A549 (cell line): ENCODE results near the gene CUL4B. TPM values are rescaled to one million over a fixed set of nuclear protein-coding genes. Genes with fewer than 3 reads are reported as not detected.

Experiments
- ATAC-seq, 2 experiments: fragments of 200-7000 bp in 1 of 2; fragments of >200 bp in 1 of 2; cut with Nextera tagmentation in 1 of 2; cut with Tn5 transposase in 1 of 2; 3 replicates each; pipeline versions ENCODE4 v1.8.0 to v1.9.1; 2018 to 2020; ENCODE audit warnings: mild to moderate bottlenecking in 1 of 2, moderate library complexity in 1 of 2
- CTCF ChIA-PET: fragments of 300-600 bp; sonication (Branson Sonifier 250); formaldehyde crosslinking; extraction: SDS; loops from one replicate; lab custom pipeline; 2021; ENCODE audit warnings: antibody characterized with exemption, inconsistent platforms; lab: Yijun Ruan, JAX
- POLR2A ChIA-PET: fragments of 350-600 bp; formaldehyde crosslinking; extraction: SDS; loops from one replicate; lab custom pipeline; 2021; ENCODE audit warnings: antibody characterized with exemption, inconsistent platforms; lab: Yijun Ruan, JAX
- DNase-seq, 2 experiments: peaks; one replicate each; pipeline versions ENCODE4 v3.0.0 to v3.0.0-alpha.2; 2011 to 2016; ENCODE audit warnings: low read depth in 1 of 2, low spot score in 1 of 2
- FAIRE-seq: peaks from 2 replicates; lab custom pipeline; 2011; peaks lifted over from hg19 to GRCh38; lab: Jason Lieb, UNC
- H3K27ac ChIP-seq, 2 experiments: fragments of >200 bp; sonication (Bioruptor Twin); formaldehyde crosslinking; 3 replicates each; pipeline ENCODE4 v1.5.1; 2016 to 2017
- H3K4me1 ChIP-seq: fragments of >200 bp; sonication (Bioruptor Twin); formaldehyde crosslinking; 3 replicates; pipeline ENCODE4 v1.6.1; 2016
- H3K4me2 ChIP-seq: fragments of >200 bp; sonication (Bioruptor Twin); formaldehyde crosslinking; 3 replicates; pipeline ENCODE4 v1.6.1; 2016
- H3K4me3 ChIP-seq: fragments of >200 bp; sonication (Bioruptor Twin); formaldehyde crosslinking; 3 replicates; pipeline ENCODE4 v1.5.1; 2016
- H3K9me3 ChIP-seq: fragments of >200 bp; sonication (Bioruptor Twin); formaldehyde crosslinking; 3 replicates; pipeline ENCODE4 v1.6.1; 2016
- CBX8 ChIP-seq: fragments of 200-600 bp; sonication (generic); IDR thresholded peaks from 2 replicates; pipeline ENCODE4 v1.6.1; 2016
- EHMT2 ChIP-seq: fragments of 200-600 bp; sonication (generic); IDR thresholded peaks from 2 replicates; pipeline ENCODE4 v1.6.1; 2016; ENCODE audit warnings: antibody characterized with exemption, low read depth, mild to moderate bottlenecking, moderate library complexity
- HOXA7 ChIP-seq: fragments of 250-450 bp; sonication (Bioruptor Pico); IDR thresholded peaks from 2 replicates; pipeline ENCODE4 v1.5.0; 2020; ENCODE audit warnings: mild to moderate bottlenecking, moderate library complexity
- JUN ChIP-seq, 2 experiments: fragments of >200 bp; sonication (Bioruptor Twin); formaldehyde crosslinking; IDR thresholded peaks; 2 replicates in 1 of 2; 3 replicates in 1 of 2; pipeline ENCODE4 v1.6.1; 2016 to 2017
- KDM1A ChIP-seq: fragments of 200-600 bp; sonication (generic); IDR thresholded peaks from 2 replicates; pipeline ENCODE4 v1.6.1; 2016; ENCODE audit warnings: low read depth, mild to moderate bottlenecking
- KDM5A ChIP-seq: fragments of 200-600 bp; sonication (generic); IDR thresholded peaks from 2 replicates; pipeline ENCODE4 v1.6.1; 2016; ENCODE audit warnings: antibody characterized with exemption, mild to moderate bottlenecking
- NPAS2 ChIP-seq: fragments of 250-450 bp; sonication (Bioruptor Pico); IDR thresholded peaks from 2 replicates; pipeline ENCODE4 v1.8.0; 2022; ENCODE audit warnings: mild to moderate bottlenecking, moderate library complexity, borderline replicate concordance
- RAD21 ChIP-seq, 2 experiments: fragments of >200 bp in 1 of 2; sonication (Bioruptor Twin) in 1 of 2; formaldehyde crosslinking in 1 of 2; IDR thresholded peaks in 1 of 2; conservative IDR thresholded peaks in 1 of 2; 2 replicates in 1 of 2; 3 replicates in 1 of 2; pipeline ENCODE4 v1.6.1; 2012 to 2018; ENCODE audit warnings: inconsistent platforms in 1 of 2
- SMC3 ChIP-seq: fragments of >200 bp; sonication (Bioruptor Twin); formaldehyde crosslinking; IDR thresholded peaks from 3 replicates; pipeline ENCODE4 v1.6.1; 2018; ENCODE audit warnings: inconsistent platforms
- SREBF2 ChIP-seq: fragments of 450-650 bp; IDR thresholded peaks from 2 replicates; pipeline ENCODE4 v1.6.1; 2014; ENCODE audit warnings: mild to moderate bottlenecking, moderate library complexity
- WGBS: methylation state at CpG from one replicate; pipeline ENCODE4 v1.1.6; 2017; ENCODE audit errors: missing lambda C conversion rate; 5-methylcytosine and 5-hydroxymethylcytosine counted together
- polyA plus RNA-seq, 4 experiments: library from polyadenylated mRNA; depleted of rRNA in 3 of 4; stranded (reverse); fragments of >200 nt; fragmentation: RNase III in 1 of 4; extraction: RNeasy Plus Mini Kit Qiagen cat#74134 plus additional on column Dnase treatment in 1 of 4; gene quantifications; 2 replicates in 3 of 4; 3 replicates in 1 of 4; pipeline ENCODE4 v1.2.3, GENCODE V29; 2011 to 2017
- TF ChIP-seq, protein P1 (sequence below): fragments of >200 bp; sonication (Bioruptor Twin); formaldehyde crosslinking; IDR thresholded peaks from 3 replicates; pipeline ENCODE4 v1.5.1; 2016
- TF ChIP-seq, protein P2 (sequence below): fragments of 450-650 bp; IDR thresholded peaks from 2 replicates; pipeline ENCODE4 v1.6.1; 2014; ENCODE audit warnings: antibody characterized with exemption
- TF ChIP-seq, protein P3 (sequence below): IDR thresholded peaks from 2 replicates; pipeline ENCODE4 v1.6.1; 2012

The CUL4B gene
- polyA plus RNA-seq, 2 of the 4 experiments (the other 2 are of a cell fraction), result 36.7 to 55.0 TPM

DNA sequence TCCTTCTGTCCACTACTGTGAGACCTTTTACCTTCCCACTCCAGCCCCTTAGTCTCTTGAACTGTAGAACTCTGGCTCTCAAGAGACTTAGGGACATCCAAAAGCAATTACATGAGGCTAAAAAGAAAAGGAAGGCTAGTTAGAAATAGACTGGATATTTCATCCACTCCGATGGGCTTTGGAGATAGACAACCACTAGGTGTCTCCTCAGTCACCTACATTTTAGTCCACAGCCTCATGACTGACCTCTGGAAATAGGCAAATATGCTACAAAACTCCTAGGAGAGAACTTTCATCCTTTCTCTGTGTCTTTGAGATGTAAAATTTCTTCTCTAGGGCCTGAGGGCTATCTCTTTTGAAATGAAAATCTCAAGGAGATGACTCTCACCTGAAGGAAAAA is 46.5 kb downstream of the CUL4B start:
- POLR2A ChIA-PET, result no interaction called here
- peak; percentile 60 to 66 for TF ChIP-seq RAD21 (conservative IDR thresholded peaks at IDR 0.05 in 1 of 2, IDR thresholded peaks at IDR 0.05 in 1 of 2)
- peak; percentile 59 for TF ChIP-seq SMC3
- no peak for TF ChIP-seq JUN (IDR thresholded peaks at IDR 0.05)
- TF ChIP-seq, protein P1, sequence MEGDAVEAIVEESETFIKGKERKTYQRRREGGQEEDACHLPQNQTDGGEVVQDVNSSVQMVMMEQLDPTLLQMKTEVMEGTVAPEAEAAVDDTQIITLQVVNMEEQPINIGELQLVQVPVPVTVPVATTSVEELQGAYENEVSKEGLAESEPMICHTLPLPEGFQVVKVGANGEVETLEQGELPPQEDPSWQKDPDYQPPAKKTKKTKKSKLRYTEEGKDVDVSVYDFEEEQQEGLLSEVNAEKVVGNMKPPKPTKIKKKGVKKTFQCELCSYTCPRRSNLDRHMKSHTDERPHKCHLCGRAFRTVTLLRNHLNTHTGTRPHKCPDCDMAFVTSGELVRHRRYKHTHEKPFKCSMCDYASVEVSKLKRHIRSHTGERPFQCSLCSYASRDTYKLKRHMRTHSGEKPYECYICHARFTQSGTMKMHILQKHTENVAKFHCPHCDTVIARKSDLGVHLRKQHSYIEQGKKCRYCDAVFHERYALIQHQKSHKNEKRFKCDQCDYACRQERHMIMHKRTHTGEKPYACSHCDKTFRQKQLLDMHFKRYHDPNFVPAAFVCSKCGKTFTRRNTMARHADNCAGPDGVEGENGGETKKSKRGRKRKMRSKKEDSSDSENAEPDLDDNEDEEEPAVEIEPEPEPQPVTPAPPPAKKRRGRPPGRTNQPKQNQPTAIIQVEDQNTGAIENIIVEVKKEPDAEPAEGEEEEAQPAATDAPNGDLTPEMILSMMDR, result peak; percentile 62
- TF ChIP-seq, all 56 proteins: peak for 3
- Histone ChIP-seq H3K9me3 (no peaks in the 10 kb centered on the region), H3K4me1 (peaks cover 18% of the 10 kb centered on the region), H3K27ac (0 out of 6 replicates have a peak overlapping the region, but pooled peaks of 1 of the 2 experiments have one; percentile 39), H3K4me2 (no peak overlapping the region), H3K4me3 (no peak overlapping the region)
- CTCF ChIA-PET, result interaction anchor here (0.6 to 1.3 kb wide), 13 partner anchors 9 to 263 kb away, joined by 3 to 8 read pairs (median 3); partner anchors contain the start of gene ZBTB33
- peak; percentile 92 for FAIRE-seq
- peak; percentile 19 to 33 for DNase-seq
- peak; percentile 74 to 91 for ATAC-seq
- 8% methylated on average over 1 of the region's 1 CpG for WGBS

DNA sequence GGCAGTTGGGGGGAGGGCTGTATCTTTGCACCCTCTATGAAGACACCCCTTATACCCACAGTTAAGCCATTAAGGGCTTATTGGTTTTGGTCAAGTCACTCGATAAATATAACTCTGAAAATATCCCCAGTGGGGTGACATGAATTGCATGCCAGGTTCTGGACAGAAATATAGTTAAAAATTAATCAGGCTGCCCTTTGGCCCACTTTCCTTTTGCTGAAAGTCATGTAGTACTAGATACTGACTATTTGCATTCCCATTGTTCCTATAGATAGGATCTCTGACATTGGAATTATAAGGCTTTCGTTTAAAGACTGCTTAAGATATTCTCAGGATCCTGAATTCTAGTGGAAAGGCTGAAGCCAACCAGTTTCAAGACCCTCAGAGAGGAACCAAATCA is 48.1 kb downstream of the CUL4B start:
- H3K4me3 ChIP-seq, result no peak overlapping the region
- TF ChIP-seq, protein P2, sequence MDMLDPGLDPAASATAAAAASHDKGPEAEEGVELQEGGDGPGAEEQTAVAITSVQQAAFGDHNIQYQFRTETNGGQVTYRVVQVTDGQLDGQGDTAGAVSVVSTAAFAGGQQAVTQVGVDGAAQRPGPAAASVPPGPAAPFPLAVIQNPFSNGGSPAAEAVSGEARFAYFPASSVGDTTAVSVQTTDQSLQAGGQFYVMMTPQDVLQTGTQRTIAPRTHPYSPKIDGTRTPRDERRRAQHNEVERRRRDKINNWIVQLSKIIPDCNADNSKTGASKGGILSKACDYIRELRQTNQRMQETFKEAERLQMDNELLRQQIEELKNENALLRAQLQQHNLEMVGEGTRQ, result no peak
- TF ChIP-seq KDM5A, result no peak
- peak overlapping the region in 1 of 2 experiments; percentile 52; a peak in 3 of 6 replicates for H3K27ac ChIP-seq
- H3K4me2 ChIP-seq, result peak overlapping the region; percentile 64
- ATAC-seq (no peak), FAIRE-seq (no peak), DNase-seq (no peak)
- WGBS, result 13% methylated on average over 2 of the region's 2 CpGs
- H3K4me1 ChIP-seq, result peaks cover 14% of the 10 kb centered on the region
- ChIA-PET CTCF (interaction anchor here (0.8 to 1.8 kb wide), 4 partner anchors 14 to 258 kb away, joined by 3 to 5 read pairs (median 3); no protein-coding TSS in a partner anchor), POLR2A (no interaction called here)
- no peaks in the 10 kb centered on the region for H3K9me3 ChIP-seq

DNA sequence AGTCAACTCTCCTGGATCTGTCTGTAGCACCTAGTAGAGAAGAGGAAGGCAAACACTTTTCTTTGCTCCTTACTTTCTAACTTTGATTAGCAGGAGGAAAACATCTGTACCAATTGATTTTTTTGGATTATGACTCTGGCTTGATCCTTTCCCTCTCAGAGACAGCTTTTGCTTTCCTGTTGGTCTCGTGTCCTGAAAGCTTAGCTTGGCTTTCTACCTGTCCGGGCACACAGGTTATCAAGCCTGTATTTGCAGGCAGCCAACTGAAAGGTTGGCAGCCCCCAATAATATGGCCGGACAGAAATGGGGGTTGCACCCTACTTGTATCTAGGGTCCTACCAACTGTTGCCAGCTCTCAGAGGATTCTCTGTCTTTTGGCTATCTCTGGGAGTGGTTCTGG is 48.5 kb downstream of the CUL4B start:
- Histone ChIP-seq H3K4me3 (no peak overlapping the region), H3K9me3 (no peaks in the 10 kb centered on the region), H3K27ac (peak overlapping the region in 1 of 2 experiments; percentile 52; a peak in 3 of 6 replicates), H3K4me2 (peak overlapping the region; percentile 64), H3K4me1 (peaks cover 13% of the 10 kb centered on the region)
- DNase-seq, result no peak
- 88% methylated on average over 3 of the region's 3 CpGs for WGBS
- POLR2A ChIA-PET, result no interaction called here
- CTCF ChIA-PET, result interaction anchor here (0.8 to 1.8 kb wide), 3 partner anchors 14 to 258 kb away, joined by 3 to 5 read pairs (median 3); no protein-coding TSS in a partner anchor
- ATAC-seq, result no peak
- TF ChIP-seq NPAS2 (CRISPR knock-in tag) (no peak), HOXA7 (CRISPR knock-in tag) (no peak), CBX8 (no peak), KDM1A (no peak), SREBF2 (no peak), EHMT2 (no peak)
- TF ChIP-seq, protein P1, result no peak
- TF ChIP-seq, protein P3, sequence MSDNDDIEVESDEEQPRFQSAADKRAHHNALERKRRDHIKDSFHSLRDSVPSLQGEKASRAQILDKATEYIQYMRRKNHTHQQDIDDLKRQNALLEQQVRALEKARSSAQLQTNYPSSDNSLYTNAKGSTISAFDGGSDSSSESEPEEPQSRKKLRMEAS, result no peak
- no peak for FAIRE-seq
